Measurements from ENCODE around the gene F2RL1. TPM values are rescaled to one million over a fixed set of nuclear protein-coding genes. Genes with fewer than 3 reads are reported as not detected.
"Not testable (repeated sequence)": the region's sequence is repeated elsewhere in the genome, so short reads cannot be mapped to it uniquely, and the experiment has no call there.

The F2RL1 gene
- total and polyA plus RNA-seq, 9 donors, result 0.18 to 5.0 (median 0.48) TPM

GRCh38 chr5:76788362-76788761 lies 30.5 kb upstream of the F2RL1 start:
- H3K4me1 ChIP-seq (ENCODE audit: control insufficient read depth, insufficient read depth, low read length), result peaks cover 22% of the 10 kb centered on the region
- 80% methylated on average over 1 of the region's 6 CpGs for WGBS (ENCODE audit: insufficient coverage)
- no peak for DNase-seq
- no peaks in the 10 kb centered on the region for H3K9me3 ChIP-seq (replicated peaks; ENCODE audit: control insufficient read depth, low read depth, low read length)
- no peaks in the 10 kb centered on the region for H3K27me3 ChIP-seq (ENCODE audit: control insufficient read depth, insufficient read depth, low read length)
- no peak overlapping the region for H3K4me3 ChIP-seq (ENCODE audit: low read length)
- H3K36me3 ChIP-seq (ENCODE audit: control insufficient read depth, insufficient read depth, low read length), result no peaks in the 10 kb centered on the region
- no peak overlapping the region for H3K27ac ChIP-seq (ENCODE audit: low read length)

GRCh38 chr5:76789275-76789674 lies 29.6 kb upstream of the F2RL1 start:
- not testable (repeated sequence) for H3K36me3 ChIP-seq (ENCODE audit: control insufficient read depth, insufficient read depth, low read length); H3K27me3 ChIP-seq (ENCODE audit: control insufficient read depth, insufficient read depth, low read length); H3K9me3 ChIP-seq (replicated peaks; ENCODE audit: control insufficient read depth, low read depth, low read length); DNase-seq; H3K4me3 ChIP-seq (ENCODE audit: low read length); H3K27ac ChIP-seq (ENCODE audit: low read length)
- peaks cover 21% of the 10 kb centered on the region for H3K4me1 ChIP-seq (ENCODE audit: control insufficient read depth, insufficient read depth, low read length)
- 91% methylated on average over 5 of the region's 10 CpGs for WGBS (ENCODE audit: insufficient coverage)

- H3K27me3 ChIP-seq (ENCODE audit: control insufficient read depth, insufficient read depth, low read length), result no peaks in the 10 kb centered on the region
- H3K4me1 ChIP-seq (ENCODE audit: control insufficient read depth, insufficient read depth, low read length), result peaks cover 20% of the 10 kb centered on the region
- 64% methylated on average over 3 of the region's 8 CpGs for WGBS (ENCODE audit: insufficient coverage)
- H3K9me3 ChIP-seq (replicated peaks; ENCODE audit: control insufficient read depth, low read depth, low read length), result no peaks in the 10 kb centered on the region
- no peak overlapping the region for H3K4me3 ChIP-seq (ENCODE audit: low read length)
- DNase-seq, result no peak
- H3K27ac ChIP-seq (ENCODE audit: low read length), result peak overlapping the region; percentile 82
- H3K36me3 ChIP-seq (ENCODE audit: control insufficient read depth, insufficient read depth, low read length), result no peaks in the 10 kb centered on the region
These were observed 28.7 kb upstream of the F2RL1 start for GRCh38 chr5:76789991-76790581.

- WGBS (ENCODE audit: insufficient coverage), result 50% methylated on average over 1 of the region's 3 CpGs
- Histone ChIP-seq H3K36me3 (ENCODE audit: control insufficient read depth, insufficient read depth, low read length) (no peaks in the 10 kb centered on the region), H3K4me3 (ENCODE audit: low read length) (no peak overlapping the region), H3K4me1 (ENCODE audit: control insufficient read depth, insufficient read depth, low read length) (peaks cover 20% of the 10 kb centered on the region), H3K9me3 (replicated peaks; ENCODE audit: control insufficient read depth, low read depth, low read length) (no peaks in the 10 kb centered on the region), H3K27me3 (ENCODE audit: control insufficient read depth, insufficient read depth, low read length) (no peaks in the 10 kb centered on the region), H3K27ac (ENCODE audit: low read length) (peak overlapping the region; percentile 82)
- peak; percentile 89 for DNase-seq
These were observed 28.1 kb upstream of the F2RL1 start for GRCh38 chr5:76790632-76791290.

- H3K36me3 ChIP-seq (ENCODE audit: control insufficient read depth, insufficient read depth, low read length), result no peaks in the 10 kb centered on the region
- H3K27ac ChIP-seq (ENCODE audit: low read length), result peak overlapping the region; percentile 82
- WGBS (ENCODE audit: insufficient coverage), result no CpG with 5 or more reads among the region's 1 CpG
- H3K4me3 ChIP-seq (ENCODE audit: low read length), result no peak overlapping the region
- no peak for DNase-seq
- peaks cover 20% of the 10 kb centered on the region for H3K4me1 ChIP-seq (ENCODE audit: control insufficient read depth, insufficient read depth, low read length)
- H3K9me3 ChIP-seq (replicated peaks; ENCODE audit: control insufficient read depth, low read depth, low read length), result no peaks in the 10 kb centered on the region
- no peaks in the 10 kb centered on the region for H3K27me3 ChIP-seq (ENCODE audit: control insufficient read depth, insufficient read depth, low read length)
These were observed 27.4 kb upstream of the F2RL1 start for GRCh38 chr5:76791461-76791860.

GRCh38 chr5:76794871-76795270 lies 24.0 kb upstream of the F2RL1 start:
- Histone ChIP-seq H3K4me1 (ENCODE audit: control insufficient read depth, insufficient read depth, low read length) (peaks cover 12% of the 10 kb centered on the region), H3K27me3 (ENCODE audit: control insufficient read depth, insufficient read depth, low read length) (no peaks in the 10 kb centered on the region), H3K36me3 (ENCODE audit: control insufficient read depth, insufficient read depth, low read length) (no peaks in the 10 kb centered on the region), H3K4me3 (ENCODE audit: low read length) (no peak overlapping the region), H3K27ac (ENCODE audit: low read length) (no peak overlapping the region), H3K9me3 (replicated peaks; ENCODE audit: control insufficient read depth, low read depth, low read length) (no peaks in the 10 kb centered on the region)
- DNase-seq, result no peak
- 20% methylated on average over 1 of the region's 4 CpGs for WGBS (ENCODE audit: insufficient coverage)

GRCh38 chr5:76799588-76799987 lies 19.2 kb upstream of the F2RL1 start:
- H3K27ac ChIP-seq (ENCODE audit: low read length), result no peak overlapping the region
- no peaks in the 10 kb centered on the region for H3K27me3 ChIP-seq (ENCODE audit: control insufficient read depth, insufficient read depth, low read length)
- no peaks in the 10 kb centered on the region for H3K9me3 ChIP-seq (replicated peaks; ENCODE audit: control insufficient read depth, low read depth, low read length)
- H3K36me3 ChIP-seq (ENCODE audit: control insufficient read depth, insufficient read depth, low read length), result no peaks in the 10 kb centered on the region
- WGBS (ENCODE audit: insufficient coverage), result 100% methylated on average over 1 of the region's 1 CpG
- no peak for DNase-seq
- no peak overlapping the region for H3K4me3 ChIP-seq (ENCODE audit: low read length)
- no peaks in the 10 kb centered on the region for H3K4me1 ChIP-seq (ENCODE audit: control insufficient read depth, insufficient read depth, low read length)

GRCh38 chr5:76800579-76800978 lies 18.3 kb upstream of the F2RL1 start:
- Histone ChIP-seq H3K27ac (ENCODE audit: low read length) (no peak overlapping the region), H3K36me3 (ENCODE audit: control insufficient read depth, insufficient read depth, low read length) (no peaks in the 10 kb centered on the region), H3K27me3 (ENCODE audit: control insufficient read depth, insufficient read depth, low read length) (no peaks in the 10 kb centered on the region), H3K4me1 (ENCODE audit: control insufficient read depth, insufficient read depth, low read length) (no peaks in the 10 kb centered on the region), H3K4me3 (ENCODE audit: low read length) (no peak overlapping the region), H3K9me3 (replicated peaks; ENCODE audit: control insufficient read depth, low read depth, low read length) (no peaks in the 10 kb centered on the region)
- DNase-seq, result no peak
- WGBS (ENCODE audit: insufficient coverage), result 83% methylated on average over 2 of the region's 3 CpGs

GRCh38 chr5:76801159-76801802 lies 17.5 kb upstream of the F2RL1 start:
- 46% methylated on average over 3 of the region's 4 CpGs for WGBS (ENCODE audit: insufficient coverage)

GRCh38 chr5:76801803-76802195 lies 17.0 kb upstream of the F2RL1 start:
- Histone ChIP-seq H3K27ac (ENCODE audit: low read length) (no peak overlapping the region), H3K4me1 (ENCODE audit: control insufficient read depth, insufficient read depth, low read length) (no peaks in the 10 kb centered on the region), H3K4me3 (ENCODE audit: low read length) (no peak overlapping the region), H3K9me3 (replicated peaks; ENCODE audit: control insufficient read depth, low read depth, low read length) (no peaks in the 10 kb centered on the region), H3K36me3 (ENCODE audit: control insufficient read depth, insufficient read depth, low read length) (no peaks in the 10 kb centered on the region), H3K27me3 (ENCODE audit: control insufficient read depth, insufficient read depth, low read length) (no peaks in the 10 kb centered on the region)
- no peak for DNase-seq
- 45% methylated on average over 3 of the region's 3 CpGs for WGBS (ENCODE audit: insufficient coverage)

More at GRCh38 chr5:76801159-76801802, 17.5 kb upstream of the F2RL1 start:
- no peak for DNase-seq
- no peaks in the 10 kb centered on the region for H3K4me1 ChIP-seq (ENCODE audit: control insufficient read depth, insufficient read depth, low read length)
- H3K4me3 ChIP-seq (ENCODE audit: low read length), result no peak overlapping the region
- no peaks in the 10 kb centered on the region for H3K9me3 ChIP-seq (replicated peaks; ENCODE audit: control insufficient read depth, low read depth, low read length)
- no peak overlapping the region for H3K27ac ChIP-seq (ENCODE audit: low read length)
- no peaks in the 10 kb centered on the region for H3K27me3 ChIP-seq (ENCODE audit: control insufficient read depth, insufficient read depth, low read length)
- H3K36me3 ChIP-seq (ENCODE audit: control insufficient read depth, insufficient read depth, low read length), result no peaks in the 10 kb centered on the region

Data from muscle of leg (tissue), 11 donors.